DND-41 (cell line): ENCODE data around the gene FBXO22.

Experiments used
- CTCF ChIP-seq: IDR thresholded peaks from 2 replicates; pipeline ENCODE4 v1.5.1; 2012; ENCODE audit warnings: borderline replicate concordance, low read length, moderate library complexity, mild to moderate bottlenecking; ENCODE audit not compliant: poor library complexity, severe bottlenecking; ENCODE audit errors: extremely low read depth
- EZH2 ChIP-seq: IDR thresholded peaks from 3 replicates; pipeline ENCODE4 v1.6.1; 2012; ENCODE audit warnings: borderline replicate concordance, low read depth, mild to moderate bottlenecking, moderate library complexity, low read length, inconsistent platforms; ENCODE audit not compliant: severe bottlenecking

- TF ChIP-seq CTCF (no peak), EZH2 (no peak)
Measured at GRCh38 chr15:75945953-75946352, 42.3 kb downstream of the FBXO22 start.
